Measurements from ENCODE around the gene TNPO3. TPM values are rescaled to one million over a fixed set of nuclear protein-coding genes. Genes with fewer than 3 reads are reported as not detected.

Gene TNPO3
- total and polyA plus RNA-seq, 2 donors: 17.2 to 30.7 TPM

- Histone ChIP-seq H3K4me1 (ENCODE audit: control insufficient read depth in 2 of 2, insufficient read depth in 2 of 2, low read length in 2 of 2) (peaks cover 7 to 23% of the 10 kb centered on the region in 2 donors), H3K27me3 (ENCODE audit: control insufficient read depth in 2 of 2, insufficient read depth in 1 of 2, low read length in 1 of 2) (no peaks in the 10 kb centered on the region), H3K4me3 (ENCODE audit: low read length in 2 of 2) (no peak overlapping the region), H3K9me3 (ENCODE audit: control insufficient read depth in 2 of 2, insufficient read depth in 1 of 2, low read length in 1 of 2) (no peaks in the 10 kb centered on the region), H3K36me3 (ENCODE audit: control insufficient read depth in 2 of 2, insufficient read depth in 2 of 2, low read length in 1 of 2) (no peaks in the 10 kb centered on the region), H3K27ac (ENCODE audit: low read depth in 1 of 2, low read length in 1 of 2) (no peak overlapping the region)
- WGBS: 62% methylated on average over 1 of the region's 1 CpG
- no peak for DNase-seq (ENCODE audit: low read depth in 6 of 9, low spot score in 9 of 9)
These were observed 39.1 kb upstream of the TNPO3 start for GRCh38 chr7:129093867-129094456.

DNA sequence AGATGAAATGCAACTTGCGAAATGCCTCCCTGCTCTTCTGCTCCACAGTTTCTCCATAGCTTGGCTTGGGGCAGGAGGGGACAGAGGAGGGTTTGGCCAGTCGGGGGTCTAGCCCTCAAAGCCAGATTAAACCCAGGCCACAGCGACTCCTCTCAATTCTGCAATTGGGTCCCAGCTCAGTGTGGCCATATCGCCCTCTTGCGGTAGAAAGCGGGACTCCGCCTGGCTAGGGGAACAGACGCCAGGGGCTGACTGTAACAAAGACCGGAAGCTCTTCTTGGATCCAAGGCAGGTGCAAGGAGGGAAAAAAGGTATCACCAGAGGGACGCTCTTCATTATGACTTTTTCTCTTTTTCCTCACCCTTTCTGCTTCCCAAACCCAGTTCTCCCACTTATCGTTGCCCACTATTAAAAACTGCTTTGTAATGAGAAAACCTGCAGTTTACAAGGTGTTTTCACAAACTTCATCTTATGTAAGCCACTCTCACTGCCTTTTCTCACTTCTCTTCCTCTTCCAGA, 36.6 kb upstream of the TNPO3 start:
- 14% methylated on average over 11 of the region's 11 CpGs for WGBS
- Histone ChIP-seq H3K4me3 (ENCODE audit: low read length in 2 of 2) (no peak overlapping the region), H3K9me3 (ENCODE audit: control insufficient read depth in 2 of 2, insufficient read depth in 1 of 2, low read length in 1 of 2) (no peaks in the 10 kb centered on the region), H3K27me3 (ENCODE audit: control insufficient read depth in 2 of 2, insufficient read depth in 1 of 2, low read length in 1 of 2) (no peaks in the 10 kb centered on the region), H3K36me3 (ENCODE audit: control insufficient read depth in 2 of 2, insufficient read depth in 2 of 2, low read length in 1 of 2) (no peaks in the 10 kb centered on the region), H3K4me1 (ENCODE audit: control insufficient read depth in 2 of 2, insufficient read depth in 2 of 2, low read length in 2 of 2) (peaks cover 7 to 23% of the 10 kb centered on the region in 2 donors), H3K27ac (ENCODE audit: low read depth in 1 of 2, low read length in 1 of 2) (peak overlapping the region in 1 of 2 donors; percentile 7)
- DNase-seq (ENCODE audit: low read depth in 6 of 9, low spot score in 9 of 9): peak; percentile 68 to 91 (median 84)

DNA sequence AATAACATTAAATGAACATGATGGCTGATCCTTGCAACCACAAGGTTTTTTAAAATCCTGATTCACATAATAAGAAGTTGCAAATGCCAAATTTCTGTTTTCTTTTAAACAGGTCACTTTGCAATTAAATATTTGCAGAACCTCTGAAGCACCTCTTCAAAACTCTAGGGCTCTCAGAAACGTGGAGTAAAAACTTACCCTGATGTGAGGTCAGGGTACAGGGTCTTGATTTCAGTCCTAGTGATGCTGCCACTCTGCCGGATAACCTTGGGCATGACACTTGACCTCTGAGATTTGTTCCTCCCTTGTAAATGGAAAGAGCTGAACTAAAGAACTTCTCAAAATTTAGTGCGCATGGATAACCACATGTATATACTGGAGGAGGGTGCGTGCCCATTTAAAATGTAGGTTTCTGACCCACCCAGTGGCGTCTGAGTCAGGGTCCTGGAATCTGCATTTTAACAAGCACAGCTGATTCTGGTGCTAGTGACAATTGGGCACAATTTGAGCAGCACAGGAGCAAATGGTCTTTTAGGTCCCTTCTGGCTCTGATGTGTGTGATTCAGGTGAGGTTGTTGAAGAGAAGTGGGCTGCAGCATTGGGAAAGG, 35.5 kb upstream of the TNPO3 start:
- 75% methylated on average over 5 of the region's 5 CpGs for WGBS
- Histone ChIP-seq H3K27ac (ENCODE audit: low read depth in 1 of 2, low read length in 1 of 2) (no peak overlapping the region), H3K4me1 (ENCODE audit: control insufficient read depth in 2 of 2, insufficient read depth in 2 of 2, low read length in 2 of 2) (peaks cover 5 to 19% of the 10 kb centered on the region in 2 donors), H3K9me3 (ENCODE audit: control insufficient read depth in 2 of 2, insufficient read depth in 1 of 2, low read length in 1 of 2) (no peaks in the 10 kb centered on the region), H3K36me3 (ENCODE audit: control insufficient read depth in 2 of 2, insufficient read depth in 2 of 2, low read length in 1 of 2) (no peaks in the 10 kb centered on the region), H3K27me3 (ENCODE audit: control insufficient read depth in 2 of 2, insufficient read depth in 1 of 2, low read length in 1 of 2) (no peaks in the 10 kb centered on the region), H3K4me3 (ENCODE audit: low read length in 2 of 2) (no peak overlapping the region)
- DNase-seq (ENCODE audit: low read depth in 6 of 9, low spot score in 9 of 9): no peak

DNA sequence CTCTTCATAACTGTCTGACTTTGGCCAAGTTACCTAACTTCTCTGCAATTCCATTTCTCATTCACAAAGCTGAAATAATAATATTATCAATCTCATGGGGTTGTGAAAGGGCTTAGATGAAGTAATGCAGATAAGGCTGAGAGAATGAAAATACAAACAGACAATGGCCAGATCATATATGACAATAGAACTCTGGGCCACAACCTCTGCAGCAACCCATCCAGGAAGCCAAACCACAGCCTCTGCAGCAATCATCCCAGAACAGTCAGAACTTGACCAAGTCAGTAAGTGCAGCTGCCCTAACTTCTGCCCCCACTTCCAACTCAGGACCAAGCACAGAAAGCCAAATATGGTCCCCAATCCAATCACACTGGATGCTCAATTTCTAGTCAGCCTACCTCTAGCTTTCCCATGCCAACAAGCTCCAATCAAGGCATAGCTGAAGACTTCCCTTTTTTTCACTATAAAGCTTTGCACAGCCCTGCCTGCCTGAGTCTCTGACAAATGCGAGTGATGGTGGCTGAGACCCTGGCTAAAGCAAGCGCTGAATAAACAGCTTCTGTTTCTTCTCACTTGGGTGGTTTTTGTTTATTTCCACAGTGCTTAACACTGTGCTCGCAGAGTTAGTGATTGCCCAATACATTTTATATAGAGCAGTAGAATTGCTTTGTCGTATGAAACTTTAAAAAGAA, 34.8 kb upstream of the TNPO3 start:
- Histone ChIP-seq H3K27me3 (ENCODE audit: control insufficient read depth in 2 of 2, insufficient read depth in 1 of 2, low read length in 1 of 2) (no peaks in the 10 kb centered on the region), H3K27ac (ENCODE audit: low read depth in 1 of 2, low read length in 1 of 2) (no peak overlapping the region), H3K36me3 (ENCODE audit: control insufficient read depth in 2 of 2, insufficient read depth in 2 of 2, low read length in 1 of 2) (no peaks in the 10 kb centered on the region), H3K4me1 (ENCODE audit: control insufficient read depth in 2 of 2, insufficient read depth in 2 of 2, low read length in 2 of 2) (peaks cover 3 to 12% of the 10 kb centered on the region in 2 donors), H3K9me3 (ENCODE audit: control insufficient read depth in 2 of 2, insufficient read depth in 1 of 2, low read length in 1 of 2) (no peaks in the 10 kb centered on the region), H3K4me3 (ENCODE audit: low read length in 2 of 2) (no peak overlapping the region)
- DNase-seq (ENCODE audit: low read depth in 6 of 9, low spot score in 9 of 9): no peak
- WGBS: 51% methylated on average over 4 of the region's 4 CpGs

DNA sequence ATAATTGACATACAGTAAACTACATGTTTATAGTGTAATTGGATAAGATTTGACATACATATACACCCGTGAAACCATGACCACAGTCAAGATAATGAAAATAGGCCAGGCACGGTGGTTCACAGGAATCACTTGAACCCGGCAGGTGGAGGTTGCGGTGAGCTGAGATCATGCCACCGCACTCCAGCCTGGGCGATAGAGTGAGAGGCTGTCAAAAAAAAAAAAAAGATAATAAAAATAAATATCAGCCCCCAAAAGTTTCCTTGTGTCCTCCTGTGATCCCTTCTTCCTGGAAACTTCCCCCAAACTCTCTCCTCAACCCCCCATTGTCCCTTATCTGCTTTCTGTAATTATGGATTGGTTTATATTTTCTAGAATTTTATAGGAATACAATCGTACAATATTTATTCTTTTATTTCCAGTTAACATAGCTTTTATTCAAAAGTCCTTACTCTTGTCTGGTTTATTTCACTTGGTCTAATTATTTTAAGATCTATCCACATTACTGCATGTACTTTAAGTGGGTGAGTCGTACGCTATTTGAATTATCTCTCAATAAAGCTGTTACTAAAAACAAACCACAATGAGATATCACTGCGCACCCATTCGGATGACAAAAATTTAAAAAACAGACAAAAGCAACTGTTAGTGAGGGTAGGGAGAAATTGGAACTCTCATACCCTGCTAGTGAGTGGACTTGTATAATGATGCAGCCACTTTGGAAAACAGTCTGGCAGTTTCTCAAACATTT, 30.1 kb upstream of the TNPO3 start:
- H3K27me3 ChIP-seq (ENCODE audit: control insufficient read depth in 2 of 2, insufficient read depth in 1 of 2, low read length in 1 of 2): no peaks in the 10 kb centered on the region
- no peaks in the 10 kb centered on the region for H3K4me1 ChIP-seq (ENCODE audit: control insufficient read depth in 2 of 2, insufficient read depth in 2 of 2, low read length in 2 of 2)
- H3K4me3 ChIP-seq (ENCODE audit: low read length in 2 of 2): no peak overlapping the region
- no peak for DNase-seq (ENCODE audit: low read depth in 6 of 9, low spot score in 9 of 9)
- no peaks in the 10 kb centered on the region for H3K36me3 ChIP-seq (ENCODE audit: control insufficient read depth in 2 of 2, insufficient read depth in 2 of 2, low read length in 1 of 2)
- H3K27ac ChIP-seq (ENCODE audit: low read depth in 1 of 2, low read length in 1 of 2): no peak overlapping the region
- WGBS: 98% methylated on average over 11 of the region's 11 CpGs
- H3K9me3 ChIP-seq (ENCODE audit: control insufficient read depth in 2 of 2, insufficient read depth in 1 of 2, low read length in 1 of 2): no peaks in the 10 kb centered on the region

- H3K36me3 ChIP-seq (ENCODE audit: control insufficient read depth in 2 of 2, insufficient read depth in 2 of 2, low read length in 1 of 2): no peaks in the 10 kb centered on the region
- 91% methylated on average over 5 of the region's 5 CpGs for WGBS
- H3K27me3 ChIP-seq (ENCODE audit: control insufficient read depth in 2 of 2, insufficient read depth in 1 of 2, low read length in 1 of 2): no peaks in the 10 kb centered on the region
- DNase-seq (ENCODE audit: low read depth in 6 of 9, low spot score in 9 of 9): no peak
- H3K4me1 ChIP-seq (ENCODE audit: control insufficient read depth in 2 of 2, insufficient read depth in 2 of 2, low read length in 2 of 2): no peaks in the 10 kb centered on the region
- H3K4me3 ChIP-seq (ENCODE audit: low read length in 2 of 2): no peak overlapping the region
- H3K9me3 ChIP-seq (ENCODE audit: control insufficient read depth in 2 of 2, insufficient read depth in 1 of 2, low read length in 1 of 2): no peaks in the 10 kb centered on the region
- H3K27ac ChIP-seq (ENCODE audit: low read depth in 1 of 2, low read length in 1 of 2): no peak overlapping the region
These were observed 28.6 kb upstream of the TNPO3 start for GRCh38 chr7:129083525-129083924.

DNA sequence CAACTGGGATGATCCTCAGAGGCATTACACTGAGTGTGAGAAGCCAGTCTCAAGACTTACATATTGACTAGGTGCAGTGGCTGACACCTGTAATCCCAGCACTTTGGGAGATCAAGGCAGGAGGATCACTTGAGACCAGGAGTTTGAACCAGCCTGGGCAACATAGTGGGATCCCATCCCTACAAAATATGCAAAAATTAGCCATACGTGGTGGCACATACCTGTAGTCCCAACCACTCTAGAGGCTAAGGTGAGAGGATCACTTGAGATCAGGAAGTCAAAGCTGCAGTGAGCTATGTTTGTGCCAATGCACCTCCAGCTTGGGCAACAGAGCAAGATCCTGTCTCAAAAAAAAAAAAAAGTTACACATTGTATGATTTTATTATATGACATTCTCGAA, 23.5 kb upstream of the TNPO3 start:
- no peaks in the 10 kb centered on the region for H3K4me1 ChIP-seq (ENCODE audit: control insufficient read depth in 2 of 2, insufficient read depth in 2 of 2, low read length in 2 of 2)
- no peaks in the 10 kb centered on the region for H3K27me3 ChIP-seq (ENCODE audit: control insufficient read depth in 2 of 2, insufficient read depth in 1 of 2, low read length in 1 of 2)
- H3K27ac ChIP-seq (ENCODE audit: low read depth in 1 of 2, low read length in 1 of 2): no peak overlapping the region
- H3K9me3 ChIP-seq (ENCODE audit: control insufficient read depth in 2 of 2, insufficient read depth in 1 of 2, low read length in 1 of 2): peaks cover 0 to 3% of the 10 kb centered on the region in 2 donors
- no peak overlapping the region for H3K4me3 ChIP-seq (ENCODE audit: low read length in 2 of 2)
- 97% methylated on average over 2 of the region's 2 CpGs for WGBS
- no peak for DNase-seq (ENCODE audit: low read depth in 6 of 9, low spot score in 9 of 9)
- H3K36me3 ChIP-seq (ENCODE audit: control insufficient read depth in 2 of 2, insufficient read depth in 2 of 2, low read length in 1 of 2): no peaks in the 10 kb centered on the region

DNA sequence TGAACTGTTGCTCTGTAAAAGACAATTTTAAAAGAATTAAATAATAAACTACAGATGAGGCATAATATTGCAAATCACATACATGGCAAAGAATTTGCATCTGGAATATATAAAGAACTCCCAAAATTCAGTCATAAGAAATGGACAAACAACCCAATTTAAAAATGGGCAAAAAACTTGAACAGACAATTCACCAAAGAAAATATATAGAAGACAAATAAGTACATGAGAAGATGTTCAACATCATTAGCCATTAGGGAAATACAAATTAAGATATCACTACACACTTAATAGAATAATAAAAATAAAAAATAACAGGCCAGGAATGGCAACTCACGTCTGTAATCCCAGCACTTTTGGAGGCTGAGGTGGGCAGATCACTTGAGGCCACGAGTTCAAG, 22.0 kb upstream of the TNPO3 start:
- H3K27ac ChIP-seq (ENCODE audit: low read depth in 1 of 2, low read length in 1 of 2): no peak overlapping the region
- no peaks in the 10 kb centered on the region for H3K27me3 ChIP-seq (ENCODE audit: control insufficient read depth in 2 of 2, insufficient read depth in 1 of 2, low read length in 1 of 2)
- no peaks in the 10 kb centered on the region for H3K4me1 ChIP-seq (ENCODE audit: control insufficient read depth in 2 of 2, insufficient read depth in 2 of 2, low read length in 2 of 2)
- DNase-seq (ENCODE audit: low read depth in 6 of 9, low spot score in 9 of 9): no peak
- 94% methylated on average over 2 of the region's 2 CpGs for WGBS
- H3K36me3 ChIP-seq (ENCODE audit: control insufficient read depth in 2 of 2, insufficient read depth in 2 of 2, low read length in 1 of 2): no peaks in the 10 kb centered on the region
- no peak overlapping the region for H3K4me3 ChIP-seq (ENCODE audit: low read length in 2 of 2)
- H3K9me3 ChIP-seq (ENCODE audit: control insufficient read depth in 2 of 2, insufficient read depth in 1 of 2, low read length in 1 of 2): peaks cover 0 to 3% of the 10 kb centered on the region in 2 donors

DNA sequence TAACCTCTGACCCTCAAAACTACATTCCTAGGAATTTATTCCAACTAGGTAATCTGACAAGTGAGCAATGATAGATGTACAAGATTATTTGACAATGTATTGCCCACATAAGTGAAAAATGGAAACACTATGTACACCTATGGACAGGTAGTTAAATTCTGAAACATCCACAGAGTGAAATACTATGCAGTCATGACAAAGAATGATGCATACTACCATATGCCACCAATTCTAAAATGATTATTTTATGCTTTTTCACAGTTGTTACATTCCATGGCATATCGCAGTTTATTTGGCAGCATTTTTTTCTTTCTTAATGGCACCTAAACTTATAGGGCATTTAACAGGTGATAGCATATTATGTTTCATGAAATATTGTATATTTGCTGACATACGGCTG, 20.1 kb upstream of the TNPO3 start:
- Histone ChIP-seq H3K36me3 (ENCODE audit: control insufficient read depth in 2 of 2, insufficient read depth in 2 of 2, low read length in 1 of 2) (no peaks in the 10 kb centered on the region), H3K4me1 (ENCODE audit: control insufficient read depth in 2 of 2, insufficient read depth in 2 of 2, low read length in 2 of 2) (no peaks in the 10 kb centered on the region), H3K27me3 (ENCODE audit: control insufficient read depth in 2 of 2, insufficient read depth in 1 of 2, low read length in 1 of 2) (no peaks in the 10 kb centered on the region), H3K9me3 (ENCODE audit: control insufficient read depth in 2 of 2, insufficient read depth in 1 of 2, low read length in 1 of 2) (peaks cover 0 to 3% of the 10 kb centered on the region in 2 donors), H3K4me3 (ENCODE audit: low read length in 2 of 2) (no peak overlapping the region), H3K27ac (ENCODE audit: low read depth in 1 of 2, low read length in 1 of 2) (no peak overlapping the region)
- 99% methylated on average over 2 of the region's 2 CpGs for WGBS
- no peak for DNase-seq (ENCODE audit: low read depth in 6 of 9, low spot score in 9 of 9)

Data from thymus (tissue), 11 donors.